NOMO-1 (cell line): ENCODE results near the gene LGI2.

ENCODE experiments used
- DNase-seq, 2 experiments: peaks; one replicate each; lab custom pipeline; 2025; ENCODE audit not compliant: unreplicated experiment in 2 of 2; lab: John Stamatoyannopoulos, UW

LGI2 gene

GRCh38 chr4:24969486-24969885 lies 61.3 kb downstream of the LGI2 start:
- DNase-seq = no peak

DNA sequence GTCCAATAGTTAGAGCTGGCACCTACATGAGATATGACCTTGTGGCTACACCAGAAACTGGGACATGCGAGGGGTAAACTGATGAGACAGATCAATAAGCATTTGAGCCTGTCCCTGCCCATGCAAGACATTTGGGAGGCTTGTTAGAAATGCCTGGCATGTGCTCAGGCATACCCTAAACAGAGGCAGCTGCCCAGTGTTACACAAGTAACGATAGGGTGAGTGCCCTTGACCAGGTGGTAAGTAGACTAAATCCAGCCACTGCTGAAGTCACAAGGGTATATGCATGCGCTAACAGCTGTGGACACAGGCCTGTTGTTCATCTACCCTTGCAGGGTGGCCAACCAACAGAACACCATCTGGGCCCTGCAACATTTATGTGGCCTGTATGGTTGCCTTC lies 61.8 kb downstream of the LGI2 start:
- no peak for DNase-seq

- DNase-seq = no peak
Observed at GRCh38 chr4:24968278-24968677, 62.5 kb downstream of the LGI2 start.

DNA sequence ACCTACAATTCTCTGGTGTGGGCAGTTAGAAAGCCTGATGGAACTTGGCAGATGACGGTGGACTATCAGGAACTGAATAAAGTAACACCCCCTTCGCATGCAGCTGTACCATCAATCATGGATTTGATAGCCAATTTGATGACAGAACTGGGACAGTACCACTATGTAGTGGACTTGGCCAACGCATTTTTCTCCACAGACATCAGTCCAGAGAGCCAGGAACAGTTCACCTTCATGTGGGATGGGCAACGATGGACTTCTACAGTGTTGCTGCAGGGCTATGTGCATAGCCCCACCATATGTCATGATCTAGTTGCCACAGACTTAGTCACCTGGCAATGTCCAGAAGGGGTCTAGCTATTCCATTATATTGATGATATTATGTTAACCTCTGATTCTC lies 63.4 kb downstream of the LGI2 start:
- DNase-seq = no peak

DNA sequence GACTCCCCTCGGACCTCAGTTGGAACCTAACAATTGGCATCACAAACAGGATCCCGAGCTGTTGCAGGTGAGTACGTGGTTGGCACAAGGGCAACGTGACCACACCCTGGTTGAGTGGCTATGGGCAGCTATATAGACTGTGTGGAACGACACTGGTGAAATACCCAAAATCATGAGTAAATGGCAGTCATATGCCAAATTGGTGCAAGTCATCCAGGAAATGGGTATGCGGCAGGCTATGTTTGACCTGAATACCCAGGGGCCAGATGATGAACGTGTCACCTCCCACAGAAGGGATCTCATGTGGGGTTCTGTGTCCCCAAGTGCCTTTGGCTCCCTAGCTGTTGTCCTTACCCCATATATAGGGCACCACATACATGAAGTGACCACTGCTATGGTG lies 64.7 kb downstream of the LGI2 start:
- DNase-seq = no peak

GRCh38 chr4:24965627-24966026 lies 65.1 kb downstream of the LGI2 start:
- DNase-seq = no peak

- no peak for DNase-seq
Observed at GRCh38 chr4:24963277-24963676, 67.5 kb downstream of the LGI2 start.

GRCh38 chr4:24957886-24958285 lies 72.9 kb downstream of the LGI2 start:
- DNase-seq = no peak

DNA sequence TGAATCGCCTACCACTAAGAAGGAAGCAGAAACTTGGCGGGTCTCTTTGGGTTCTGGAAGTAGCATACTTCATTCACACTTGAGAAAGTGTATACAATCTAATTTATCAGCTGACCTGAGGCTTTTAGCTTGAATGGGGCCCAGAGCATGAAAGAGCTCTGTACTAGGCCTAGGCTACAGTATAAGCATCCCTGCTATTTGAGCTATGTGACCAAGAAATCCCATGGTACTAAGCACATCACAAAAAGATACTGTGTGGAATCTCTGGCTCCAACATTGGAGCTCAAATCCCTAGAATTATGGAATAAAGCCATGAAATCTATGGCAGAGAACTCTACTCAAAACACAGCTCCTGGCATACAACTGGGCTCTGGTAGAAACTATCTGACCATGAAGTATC lies 74.0 kb downstream of the LGI2 start:
- no peak for DNase-seq

DNA sequence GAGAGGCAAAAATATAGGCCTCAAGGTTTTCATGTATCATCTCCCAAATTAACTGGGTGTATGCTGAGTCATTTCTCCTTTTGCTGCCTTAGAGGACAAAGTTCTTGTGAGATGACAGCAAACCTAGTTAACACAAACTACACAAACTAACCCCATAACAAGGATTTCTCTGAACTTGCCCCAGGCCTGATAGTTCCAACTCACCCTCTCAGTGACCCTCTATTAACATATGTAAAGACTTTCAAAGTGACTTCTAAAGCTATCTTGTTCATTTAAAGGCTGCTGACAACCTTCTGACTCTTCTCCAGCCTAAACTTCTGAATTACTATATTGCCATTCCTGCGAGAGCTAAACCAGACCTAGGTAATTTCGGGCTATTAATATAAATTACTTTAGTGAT lies 74.7 kb downstream of the LGI2 start:
- DNase-seq = no peak

- DNase-seq = no peak
Observed at GRCh38 chr4:24952667-24953066, 78.1 kb downstream of the LGI2 start.

DNA sequence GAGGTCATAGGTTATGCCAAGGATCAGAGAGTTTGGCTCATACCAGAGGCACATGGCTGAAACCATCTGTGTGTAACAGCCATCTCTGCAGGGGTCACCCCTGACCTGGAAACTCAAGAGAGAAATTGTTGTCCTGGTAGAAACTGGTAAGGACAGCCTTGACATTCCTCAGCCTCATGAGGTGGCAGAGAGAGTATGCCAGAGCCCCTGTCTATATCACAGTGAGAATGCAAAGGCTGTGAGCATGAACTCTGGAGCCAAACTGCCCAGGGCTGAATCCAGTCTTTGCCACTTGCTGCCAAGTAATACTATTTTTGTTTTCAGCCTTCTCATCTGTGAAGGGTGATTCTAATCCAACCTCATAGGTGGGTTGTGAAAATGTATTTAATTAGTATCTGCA lies 80.8 kb downstream of the LGI2 start:
- DNase-seq = no peak
